Activated CD4-positive, alpha-beta T cell treated with anti-CD3 and anti-CD28 coated beads, Interleukin-2, amount 50 U/mL, for 1 hour (primary cell): ENCODE measurements around the gene AAGAB.
"Not testable (repeated sequence)": the region's sequence is repeated elsewhere in the genome, so short reads cannot be mapped to it uniquely, and the experiment has no call there.

Experiments used
- DNase-seq: peaks from one replicate; pipeline ENCODE4 v3.0.0-alpha.2; 2020

AAGAB gene

GRCh38 chr15:67168694-67169093 is 85.8 kb downstream of the AAGAB start:
- DNase-seq: no peak

GRCh38 chr15:67167091-67167490 is 87.4 kb downstream of the AAGAB start:
- no peak for DNase-seq

DNA sequence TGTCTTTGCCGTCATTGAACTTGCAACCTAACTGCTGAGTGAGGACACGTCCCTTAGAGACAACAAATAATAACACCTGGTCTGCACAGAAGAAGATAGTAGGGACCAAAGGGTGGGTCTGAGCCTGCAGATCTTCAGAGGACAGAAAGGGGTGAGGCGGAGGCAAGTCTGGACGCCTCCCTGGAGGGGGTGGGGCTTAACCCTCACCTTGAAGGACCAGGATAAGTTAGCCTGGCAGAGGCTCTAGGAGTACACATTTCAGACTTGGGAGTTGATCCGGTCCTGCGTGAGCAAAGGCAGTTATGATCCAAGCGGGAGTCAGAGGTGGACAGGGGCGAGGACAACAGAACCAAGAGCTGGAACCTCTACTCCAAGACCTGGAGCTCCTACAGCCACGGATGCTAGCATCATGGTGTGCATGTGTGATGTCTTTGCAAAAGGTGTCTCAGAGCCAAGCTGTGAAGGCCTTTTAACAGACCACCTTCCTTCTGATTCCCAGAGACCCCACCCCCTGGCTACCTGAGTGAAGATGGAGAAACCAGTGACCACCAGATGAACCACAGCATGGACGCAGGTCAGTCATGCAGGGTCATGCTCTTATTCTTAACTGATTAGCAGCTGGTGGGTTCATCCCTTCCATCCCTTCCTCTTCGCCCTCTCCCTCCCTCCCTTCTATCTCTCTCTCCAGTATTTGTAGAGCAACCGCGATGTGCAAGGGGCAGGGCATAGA is 88.0 kb downstream of the AAGAB start:
- no peak for DNase-seq

- DNase-seq: no peak
These were observed 88.9 kb downstream of the AAGAB start for GRCh38 chr15:67165254-67166253.

DNA sequence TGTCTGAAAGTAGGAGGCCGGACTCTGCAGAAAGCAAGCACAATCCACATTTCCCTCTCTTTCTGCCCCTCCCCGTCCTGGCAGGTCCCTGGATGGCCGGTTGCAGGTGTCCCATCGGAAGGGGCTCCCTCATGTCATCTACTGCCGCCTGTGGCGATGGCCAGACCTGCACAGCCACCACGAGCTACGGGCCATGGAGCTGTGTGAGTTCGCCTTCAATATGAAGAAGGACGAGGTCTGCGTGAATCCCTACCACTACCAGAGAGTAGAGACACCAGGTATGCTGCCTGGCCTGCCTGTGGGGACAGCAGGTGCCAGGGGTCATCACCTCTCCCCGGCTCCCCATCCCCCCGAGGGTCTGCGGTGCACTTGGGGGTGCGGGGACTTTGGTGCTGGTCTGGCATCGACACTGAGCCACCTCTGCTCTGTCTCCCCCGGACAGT is 89.6 kb downstream of the AAGAB start:
- no peak for DNase-seq

GRCh38 chr15:67164401-67164791 is 90.1 kb downstream of the AAGAB start:
- DNase-seq: no peak

DNA sequence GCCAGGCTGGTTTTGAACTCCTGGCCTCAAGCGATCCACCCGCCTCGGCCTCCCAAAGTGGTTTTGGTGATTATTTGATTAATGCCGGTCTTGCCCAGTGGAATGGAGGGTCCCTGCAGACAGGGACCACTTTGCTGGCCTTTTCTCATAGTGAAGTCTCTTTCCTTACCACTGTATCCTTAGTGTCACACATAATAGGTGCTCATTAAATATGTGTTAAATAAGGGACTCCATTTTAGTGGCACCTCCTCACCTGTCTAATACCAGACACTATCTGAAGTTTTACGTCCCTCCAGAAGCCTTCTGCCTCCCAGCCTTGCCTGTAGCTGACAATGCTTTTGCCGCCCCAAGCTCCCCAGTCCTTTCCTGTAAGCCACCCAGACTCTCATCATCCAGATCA is 91.3 kb downstream of the AAGAB start:
- no peak for DNase-seq

DNA sequence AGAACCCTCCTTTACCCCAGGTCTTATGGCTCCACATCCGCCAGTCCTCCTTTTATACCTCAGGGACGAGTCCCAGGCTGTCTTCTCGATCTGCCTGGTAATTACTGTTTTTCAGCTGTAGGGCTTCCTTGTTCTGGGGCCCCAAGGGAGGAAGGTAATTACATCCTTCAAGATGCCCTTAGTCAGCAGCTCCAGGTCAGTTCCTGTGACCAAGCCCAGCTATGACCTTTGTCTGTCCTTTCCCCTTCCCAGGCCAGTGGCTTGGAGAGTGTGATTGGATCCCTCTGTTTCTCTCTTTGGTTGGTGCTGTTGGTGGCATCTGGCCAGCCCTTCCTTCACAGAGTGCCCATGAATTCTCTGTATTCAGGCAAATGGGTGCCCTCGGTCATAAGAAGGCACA is 92.6 kb downstream of the AAGAB start:
- DNase-seq: no peak

GRCh38 chr15:67161412-67161811 is 93.0 kb downstream of the AAGAB start:
- DNase-seq: no peak

DNA sequence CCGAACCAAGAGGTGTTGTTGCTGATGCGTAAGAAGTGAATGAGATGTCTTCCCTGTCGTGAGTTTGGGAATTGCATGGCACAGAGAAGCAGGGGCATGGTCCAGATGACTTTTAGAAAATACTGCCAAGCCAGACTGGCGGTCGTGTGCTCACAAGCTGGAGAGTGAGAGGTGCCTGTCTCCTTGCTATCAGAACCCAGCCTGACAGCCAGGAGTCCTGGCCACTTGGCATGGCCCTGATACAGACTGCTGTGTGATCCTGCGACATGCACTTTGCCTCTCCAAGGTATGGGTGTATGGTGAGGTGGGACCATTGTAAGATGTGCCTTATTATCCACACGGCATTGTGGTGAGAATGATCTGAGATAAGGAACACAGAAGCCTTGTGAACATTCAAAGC is 96.1 kb downstream of the AAGAB start:
- DNase-seq: no peak

DNA sequence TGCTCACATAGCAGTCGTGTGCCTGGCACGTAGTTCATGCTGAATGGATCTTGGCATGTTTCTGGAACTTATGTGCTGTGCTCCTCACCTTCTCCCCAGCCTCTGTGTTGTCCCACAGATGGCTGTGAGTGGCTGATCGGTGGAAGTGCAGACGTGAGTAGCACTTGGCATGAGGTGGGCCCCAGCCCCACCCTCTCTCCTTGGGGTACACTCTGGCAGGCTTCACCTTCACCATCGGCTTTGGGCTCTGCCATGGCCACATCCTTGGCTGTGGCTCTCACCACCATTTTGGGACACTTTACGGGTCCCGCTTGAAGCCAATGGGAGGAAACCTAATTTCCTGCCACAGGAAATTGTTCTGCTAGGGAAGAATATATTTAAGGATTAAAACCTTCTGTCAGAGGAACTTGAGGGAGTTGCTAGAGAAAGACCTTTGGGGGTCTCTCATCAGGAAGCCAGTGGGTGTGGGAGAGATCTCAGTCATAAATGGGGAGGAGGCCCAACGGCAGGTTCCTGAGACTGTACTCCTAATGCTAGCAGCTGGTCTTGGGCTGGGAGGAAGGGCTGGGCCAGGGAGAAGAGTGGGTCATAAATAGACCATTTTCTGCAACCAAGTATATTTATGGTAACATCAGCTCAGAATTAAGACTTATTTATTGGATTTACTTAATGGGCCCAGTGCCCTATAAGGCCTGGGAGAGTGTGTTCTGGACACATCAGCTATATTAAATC is 96.8 kb downstream of the AAGAB start:
- DNase-seq: no peak

- DNase-seq: no peak
These were observed 97.6 kb downstream of the AAGAB start for GRCh38 chr15:67156834-67157233.

GRCh38 chr15:67156426-67156825 is 98.0 kb downstream of the AAGAB start:
- no peak for DNase-seq

GRCh38 chr15:67154249-67154648 is 100.2 kb downstream of the AAGAB start:
- no peak for DNase-seq

DNA sequence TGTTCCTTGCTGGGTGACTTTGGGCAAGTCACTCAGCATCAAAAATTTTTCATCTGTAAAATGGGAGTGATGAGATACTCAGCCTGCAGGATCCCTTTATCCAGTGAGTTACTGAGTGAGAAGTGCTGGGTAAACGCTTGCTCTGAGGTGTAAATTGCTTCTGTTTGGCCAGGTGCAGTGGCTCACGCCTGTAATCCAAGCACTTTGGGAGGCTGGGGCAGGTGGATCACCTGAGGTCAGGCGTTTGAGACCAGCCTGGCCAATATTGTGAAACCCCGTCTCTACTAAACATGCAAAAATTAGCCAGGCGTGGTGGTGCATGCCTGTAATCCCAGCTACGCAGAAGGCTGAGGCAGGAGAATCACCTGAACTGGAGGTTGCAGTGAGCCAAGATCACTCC is 101.4 kb downstream of the AAGAB start:
- DNase-seq: not testable (repeated sequence)

GRCh38 chr15:67152429-67152828 is 102.0 kb downstream of the AAGAB start:
- DNase-seq: no peak
